PFSK-1 (cell line): ENCODE results near the gene SCN5A.

Experiments used
- FOXP2 ChIP-seq: optimal IDR thresholded peaks from 2 replicates; pipeline ENCODE3; 2011; ENCODE audit warnings: borderline replicate concordance, control low read depth, inconsistent platforms; ENCODE audit not compliant: insufficient read depth; ENCODE audit errors: extremely low read length, extremely low read depth
- POLR2AphosphoS5 ChIP-seq: IDR thresholded peaks from 2 replicates; pipeline ENCODE4 v1.6.1; 2012; ENCODE audit warnings: low read depth, mild to moderate bottlenecking, control low read depth, low read length, moderate library complexity
- REST ChIP-seq, 2 experiments: IDR thresholded peaks; 2 replicates each; pipeline versions ENCODE4 v1.6.1 to v1.8.0; 2011 to 2012; ENCODE audit warnings: low read depth in 2 of 2, low read length in 2 of 2, control low read depth in 1 of 2, inconsistent platforms in 1 of 2, mild to moderate bottlenecking in 1 of 2, moderate library complexity in 1 of 2; ENCODE audit not compliant: insufficient read depth in 1 of 2
- SIN3A ChIP-seq: IDR thresholded peaks from 2 replicates; pipeline ENCODE4 v1.6.1; 2012; ENCODE audit warnings: mild to moderate bottlenecking, low read length, moderate library complexity, borderline replicate concordance; ENCODE audit not compliant: insufficient read depth
- TAF1 ChIP-seq: IDR thresholded peaks from 2 replicates; pipeline ENCODE4 v1.6.1; 2012; ENCODE audit warnings: low read length, control low read depth, borderline replicate concordance; ENCODE audit not compliant: insufficient read depth

The SCN5A gene

GRCh38 chr3:38561746-38562466, 87.6 kb downstream of the SCN5A start:
- TF ChIP-seq POLR2AphosphoS5 (no peak), REST (IDR thresholded peaks at IDR 0.05; ENCODE audit: insufficient read depth in 1 of 2, low read depth in 2 of 2, low read length in 2 of 2) (no peak)

- TF ChIP-seq SIN3A = no peak
- TF ChIP-seq POLR2AphosphoS5 = no peak
- no peak for TF ChIP-seq TAF1
- TF ChIP-seq REST (IDR thresholded peaks at IDR 0.05; ENCODE audit: insufficient read depth in 1 of 2, low read depth in 2 of 2, low read length in 2 of 2) = no peak
- TF ChIP-seq FOXP2 = no peak
Observed at GRCh38 chr3:38560996-38561717, 88.3 kb downstream of the SCN5A start.

GRCh38 chr3:38560284-38560683, 89.2 kb downstream of the SCN5A start:
- no peak for TF ChIP-seq TAF1
- no peak for TF ChIP-seq POLR2AphosphoS5
- no peak for TF ChIP-seq SIN3A
- TF ChIP-seq REST (IDR thresholded peaks at IDR 0.05; ENCODE audit: insufficient read depth in 1 of 2, low read depth in 2 of 2, low read length in 2 of 2) = no peak
- TF ChIP-seq FOXP2 = no peak

GRCh38 chr3:38558864-38559263, 90.6 kb downstream of the SCN5A start:
- no peak for TF ChIP-seq REST (IDR thresholded peaks at IDR 0.05; ENCODE audit: insufficient read depth in 1 of 2, low read depth in 2 of 2, low read length in 2 of 2)
- no peak for TF ChIP-seq TAF1
- TF ChIP-seq SIN3A = no peak
- TF ChIP-seq POLR2AphosphoS5 = no peak
- TF ChIP-seq FOXP2 = no peak
